A673 (cell line): ENCODE data around the gene TLE1.
"Not testable (repeated sequence)": the region's sequence is repeated elsewhere in the genome, so short reads cannot be mapped to it uniquely, and the experiment has no call there.

Experiments
- EZH2 ChIP-seq: fragments of 200-600 bp; sonication (generic); IDR thresholded peaks from 2 replicates; pipeline ENCODE4 v1.6.1; 2017; ENCODE audit warnings: borderline replicate concordance, low read depth, mild to moderate bottlenecking, mixed read lengths, antibody characterized with exemption, low read length; ENCODE audit not compliant: poor library complexity, severe bottlenecking
- TF ChIP-seq, protein P1 (sequence below): fragments of 300-800, 200-600 bp; sonication (generic); conservative IDR thresholded peaks from 2 replicates; pipeline ENCODE4 v1.5.1; 2017; ENCODE audit warnings: low read depth, mild to moderate bottlenecking, antibody characterized with exemption, low read length, moderate library complexity, mixed read lengths

DNA sequence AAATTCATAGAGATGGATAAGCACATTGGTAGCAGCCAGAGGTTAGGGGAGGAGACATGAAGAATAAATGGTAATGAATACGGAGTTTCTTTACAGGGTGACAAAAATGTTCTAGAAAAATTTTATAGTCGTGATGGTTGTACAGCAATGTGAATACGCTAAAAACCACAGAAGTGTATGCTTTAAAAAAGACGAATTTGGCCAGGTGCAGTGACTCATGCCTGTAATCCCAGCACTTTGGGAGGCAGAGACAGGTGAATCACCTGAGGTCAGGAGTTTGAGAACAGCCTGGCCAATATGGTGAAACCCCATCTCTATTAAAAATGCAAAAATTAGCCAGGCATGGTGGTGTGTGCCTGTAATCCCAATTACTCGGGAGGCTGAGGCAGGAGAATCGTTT is 44.8 kb downstream of the TLE1 start:
- TF ChIP-seq EZH2, result not testable (repeated sequence)
- TF ChIP-seq, protein P1, sequence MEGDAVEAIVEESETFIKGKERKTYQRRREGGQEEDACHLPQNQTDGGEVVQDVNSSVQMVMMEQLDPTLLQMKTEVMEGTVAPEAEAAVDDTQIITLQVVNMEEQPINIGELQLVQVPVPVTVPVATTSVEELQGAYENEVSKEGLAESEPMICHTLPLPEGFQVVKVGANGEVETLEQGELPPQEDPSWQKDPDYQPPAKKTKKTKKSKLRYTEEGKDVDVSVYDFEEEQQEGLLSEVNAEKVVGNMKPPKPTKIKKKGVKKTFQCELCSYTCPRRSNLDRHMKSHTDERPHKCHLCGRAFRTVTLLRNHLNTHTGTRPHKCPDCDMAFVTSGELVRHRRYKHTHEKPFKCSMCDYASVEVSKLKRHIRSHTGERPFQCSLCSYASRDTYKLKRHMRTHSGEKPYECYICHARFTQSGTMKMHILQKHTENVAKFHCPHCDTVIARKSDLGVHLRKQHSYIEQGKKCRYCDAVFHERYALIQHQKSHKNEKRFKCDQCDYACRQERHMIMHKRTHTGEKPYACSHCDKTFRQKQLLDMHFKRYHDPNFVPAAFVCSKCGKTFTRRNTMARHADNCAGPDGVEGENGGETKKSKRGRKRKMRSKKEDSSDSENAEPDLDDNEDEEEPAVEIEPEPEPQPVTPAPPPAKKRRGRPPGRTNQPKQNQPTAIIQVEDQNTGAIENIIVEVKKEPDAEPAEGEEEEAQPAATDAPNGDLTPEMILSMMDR, result not testable (repeated sequence)
